Measurements from ENCODE around the gene SRMS. TPM values are rescaled to one million over a fixed set of nuclear protein-coding genes. Genes with fewer than 3 reads are reported as not detected.

SRMS gene
- total and polyA plus RNA-seq, 5 donors = not detected

- Histone ChIP-seq H3K4me3 (ENCODE audit: low read length) (no peak overlapping the region), H3K27me3 (ENCODE audit: control insufficient read depth, insufficient read depth) (no peaks in the 10 kb centered on the region), H3K9me3 (ENCODE audit: control insufficient read depth, low read length) (no peaks in the 10 kb centered on the region), H3K27ac (ENCODE audit: low read length) (no peak overlapping the region), H3K4me1 (ENCODE audit: control insufficient read depth, insufficient read depth, low read length) (peaks cover 5% of the 10 kb centered on the region)
- WGBS = 96% methylated on average over 11 of the region's 11 CpGs
- ATAC-seq (no peak), DNase-seq (peak; percentile 34 to 75 (median 70))
- intact Hi-C loops (cut with DNase I) = loop anchor here in 1 of 4 donors (5.0 kb wide), 1 partner anchor 81 kb away; no protein-coding TSS in a partner anchor
Measured at GRCh38 chr20:63522981-63523611, 24.5 kb downstream of the SRMS start.

DNA sequence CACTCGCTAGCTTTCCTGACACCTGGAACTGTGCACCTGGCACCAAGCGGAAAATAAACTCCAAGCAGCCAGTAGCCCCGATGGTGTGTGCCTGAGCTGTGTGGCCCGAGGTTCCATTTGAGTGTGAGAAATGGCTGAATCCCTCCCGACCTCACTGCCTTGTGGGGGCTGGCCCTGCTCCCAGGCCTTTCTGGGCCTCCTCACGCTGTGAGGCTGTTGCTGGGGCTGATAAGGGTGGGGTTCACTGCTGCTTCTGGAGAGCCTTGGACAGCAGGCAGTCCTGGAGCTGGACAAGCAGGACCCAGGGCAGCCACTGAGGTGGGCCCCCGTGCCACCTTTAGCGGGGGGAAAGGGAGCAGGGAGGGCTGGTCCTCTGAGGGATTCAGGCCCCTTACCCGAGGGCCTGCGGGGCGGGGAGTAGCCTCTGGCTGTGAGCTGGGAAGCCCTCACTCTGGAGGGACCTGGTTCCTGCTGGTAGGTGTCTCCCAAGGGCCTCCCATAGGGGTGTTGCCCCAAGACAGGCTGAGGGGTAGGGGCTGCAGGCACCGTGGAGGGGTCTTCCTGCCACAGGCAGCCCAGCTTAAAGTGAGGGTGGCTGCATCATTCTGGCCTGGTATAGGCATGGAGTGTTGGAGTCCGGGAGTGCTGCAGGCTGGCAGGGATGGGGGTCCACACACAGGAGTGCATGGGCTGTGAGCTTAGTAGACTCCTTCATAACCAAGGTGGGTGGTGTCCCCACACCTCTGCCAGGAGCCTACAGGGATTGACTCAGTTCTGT lies 25.3 kb downstream of the SRMS start:
- intact Hi-C loops (cut with DNase I) = loop anchor here in 1 of 4 donors (5.0 kb wide), 1 partner anchor 80 kb away; no protein-coding TSS in a partner anchor
- 54% methylated on average over 13 of the region's 13 CpGs for WGBS
- no peaks in the 10 kb centered on the region for H3K9me3 ChIP-seq (ENCODE audit: control insufficient read depth, low read length)
- no peak overlapping the region for H3K27ac ChIP-seq (ENCODE audit: low read length)
- ATAC-seq (no peak), DNase-seq (peak in 2 of 3 donors; percentile 56 to 63)
- H3K27me3 ChIP-seq (ENCODE audit: control insufficient read depth, insufficient read depth) = no peaks in the 10 kb centered on the region
- no peak overlapping the region for H3K4me3 ChIP-seq (ENCODE audit: low read length)
- H3K4me1 ChIP-seq (ENCODE audit: control insufficient read depth, insufficient read depth, low read length) = peaks cover 5% of the 10 kb centered on the region

DNA sequence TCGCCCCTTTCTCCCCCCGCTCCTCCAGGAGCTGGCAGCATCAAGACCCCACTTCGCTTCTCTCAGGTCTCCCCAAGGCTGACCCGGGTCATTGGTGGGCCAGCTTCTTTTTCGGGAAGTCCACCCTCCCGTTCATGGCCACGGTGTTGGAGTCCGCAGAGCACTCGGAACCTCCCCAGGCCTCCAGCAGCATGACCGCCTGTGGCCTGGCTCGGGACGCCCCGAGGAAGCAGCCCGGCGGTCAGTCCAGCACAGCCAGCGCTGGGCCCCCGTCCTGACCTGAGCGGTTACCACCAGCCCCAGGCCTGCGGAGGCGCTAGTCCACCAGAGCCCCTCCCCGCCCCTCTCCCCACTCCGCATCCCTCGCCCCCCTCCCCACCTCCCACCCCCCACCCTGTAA lies 25.9 kb downstream of the SRMS start:
- ATAC-seq (no peak), DNase-seq (peak in 2 of 3 donors; percentile 48 to 71)
- 18% methylated on average over 23 of the region's 23 CpGs for WGBS
- Histone ChIP-seq H3K27me3 (ENCODE audit: control insufficient read depth, insufficient read depth) (no peaks in the 10 kb centered on the region), H3K4me1 (ENCODE audit: control insufficient read depth, insufficient read depth, low read length) (peaks cover 5% of the 10 kb centered on the region), H3K9me3 (ENCODE audit: control insufficient read depth, low read length) (no peaks in the 10 kb centered on the region), H3K27ac (ENCODE audit: low read length) (no peak overlapping the region), H3K4me3 (ENCODE audit: low read length) (peak overlapping the region; percentile 80)
- intact Hi-C loops (cut with DNase I) = loop anchor here in 1 of 4 donors (5.0 kb wide), 1 partner anchor 79 kb away; no protein-coding TSS in a partner anchor

- H3K4me1 ChIP-seq (ENCODE audit: control insufficient read depth, insufficient read depth, low read length) = peaks cover 5% of the 10 kb centered on the region
- no peaks in the 10 kb centered on the region for H3K27me3 ChIP-seq (ENCODE audit: control insufficient read depth, insufficient read depth)
- H3K27ac ChIP-seq (ENCODE audit: low read length) = peak overlapping the region; percentile 1
- under 1% methylated on average over 66 of the region's 68 CpGs for WGBS
- H3K9me3 ChIP-seq (ENCODE audit: control insufficient read depth, low read length) = no peaks in the 10 kb centered on the region
- ATAC-seq = peak; percentile 57 to 67
- DNase-seq = peak; percentile 82 to 92 (median 89)
- H3K4me3 ChIP-seq (ENCODE audit: low read length) = peak overlapping the region; percentile 80
- intact Hi-C loops (cut with DNase I) = loop anchor here in 1 of 4 donors (5.0 kb wide), 1 partner anchor 79 kb away; no protein-coding TSS in a partner anchor
Measured at GRCh38 chr20:63520934-63521601, 26.5 kb downstream of the SRMS start.

DNA sequence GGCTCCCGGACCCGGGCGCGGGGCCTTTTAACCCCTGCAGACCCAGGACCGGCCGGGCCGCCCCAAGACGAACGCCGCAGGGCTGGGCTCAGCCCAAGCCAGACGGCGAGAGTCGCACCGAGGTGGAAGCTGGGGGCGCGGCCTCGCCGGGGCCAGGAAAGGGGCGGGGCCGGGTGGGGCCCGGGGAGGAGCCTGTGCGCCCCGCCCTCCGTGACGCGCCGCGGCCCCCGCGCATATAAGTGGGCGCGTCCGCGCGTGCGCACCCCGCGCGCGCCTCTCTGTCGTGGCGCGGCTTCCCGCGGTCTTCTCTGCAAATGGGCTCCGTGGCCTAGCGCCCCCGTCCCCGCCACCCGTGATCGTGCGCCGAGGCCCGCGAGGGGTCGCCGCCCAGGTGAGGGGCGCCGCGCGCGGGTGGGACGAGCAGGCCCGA lies 27.0 kb downstream of the SRMS start, which contains the start of gene PPDPF:
Gene PPDPF (plus strand): TSS at position 262 of the 430 bp plus-strand sequence. CDS start 544 bp downstream, outside the sequence.
- peak within 1 kb of the TSS; percentile 80 for H3K4me3 ChIP-seq (ENCODE audit: low read length)
- intact Hi-C loops (cut with DNase I) = loop anchor here in 1 of 4 donors (5.0 kb wide), 1 partner anchor 78 kb away; no protein-coding TSS in a partner anchor
- DNase-seq = peak; percentile 83 to 96 (median 94)
- peak; percentile 89 to 90 for ATAC-seq
- WGBS = under 1% methylated on average over 64 of the region's 64 CpGs
- no peaks in the 10 kb centered on the region for H3K9me3 ChIP-seq (ENCODE audit: control insufficient read depth, low read length)
- H3K27me3 ChIP-seq (ENCODE audit: control insufficient read depth, insufficient read depth) = no peaks in the 10 kb centered on the region
- peaks cover 5% of the 10 kb centered on the region for H3K4me1 ChIP-seq (ENCODE audit: control insufficient read depth, insufficient read depth, low read length)
- peak within 1 kb of the TSS; percentile 73 for H3K27ac ChIP-seq (ENCODE audit: low read length)

DNA sequence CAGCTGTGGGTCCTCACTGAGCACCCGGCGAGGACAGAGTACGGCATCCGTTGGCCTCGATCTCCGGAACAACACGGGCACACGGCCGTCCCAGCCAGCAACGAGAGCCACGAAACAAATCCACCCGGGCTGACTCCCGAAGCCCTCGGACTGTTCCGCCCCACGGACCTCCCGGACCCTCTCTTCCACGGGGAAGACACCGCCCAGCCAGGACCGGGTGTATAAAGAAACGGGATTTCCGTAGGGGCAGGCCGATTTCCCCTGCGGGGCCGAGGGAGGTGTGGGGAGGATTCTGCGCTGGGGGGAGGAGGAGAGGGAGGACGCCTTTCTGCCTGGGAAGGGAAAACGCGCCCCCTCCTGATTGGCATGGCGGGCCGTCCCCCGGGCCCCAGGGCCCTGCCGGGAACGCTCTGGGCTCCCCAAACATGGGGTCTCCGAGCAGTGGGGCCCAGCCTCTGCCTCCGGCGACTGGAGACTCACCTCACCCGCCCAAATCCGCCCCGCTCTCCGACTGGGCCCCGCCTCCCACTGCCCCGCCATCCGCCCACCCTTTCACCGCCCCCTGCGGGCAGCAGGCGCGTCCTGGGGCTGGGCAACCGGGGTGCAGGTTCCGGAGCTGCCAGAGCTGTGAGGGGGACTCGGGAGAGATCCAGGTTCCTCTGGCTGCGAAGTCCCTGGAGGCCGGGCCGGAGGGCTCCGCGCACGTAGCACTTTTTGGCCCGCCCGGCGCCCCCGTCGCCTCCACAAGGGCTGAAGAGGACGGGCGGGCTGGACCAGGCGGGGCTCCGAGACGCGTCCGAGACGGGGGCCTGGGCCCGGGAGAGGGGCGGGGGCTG lies 27.7 kb downstream of the SRMS start:
- Histone ChIP-seq H3K27me3 (ENCODE audit: control insufficient read depth, insufficient read depth) (no peaks in the 10 kb centered on the region), H3K9me3 (ENCODE audit: control insufficient read depth, low read length) (no peaks in the 10 kb centered on the region), H3K4me1 (ENCODE audit: control insufficient read depth, insufficient read depth, low read length) (peaks cover 5% of the 10 kb centered on the region), H3K4me3 (ENCODE audit: low read length) (peak overlapping the region; percentile 80), H3K27ac (ENCODE audit: low read length) (peak overlapping the region; percentile 73)
- DNase-seq = peak; percentile 71 to 89 (median 89)
- 1% methylated on average over 72 of the region's 72 CpGs for WGBS
- intact Hi-C loops (cut with DNase I) = loop anchor here in 1 of 4 donors (5.0 kb wide), 1 partner anchor 78 kb away; no protein-coding TSS in a partner anchor
- ATAC-seq = peak; percentile 61 to 71

DNA sequence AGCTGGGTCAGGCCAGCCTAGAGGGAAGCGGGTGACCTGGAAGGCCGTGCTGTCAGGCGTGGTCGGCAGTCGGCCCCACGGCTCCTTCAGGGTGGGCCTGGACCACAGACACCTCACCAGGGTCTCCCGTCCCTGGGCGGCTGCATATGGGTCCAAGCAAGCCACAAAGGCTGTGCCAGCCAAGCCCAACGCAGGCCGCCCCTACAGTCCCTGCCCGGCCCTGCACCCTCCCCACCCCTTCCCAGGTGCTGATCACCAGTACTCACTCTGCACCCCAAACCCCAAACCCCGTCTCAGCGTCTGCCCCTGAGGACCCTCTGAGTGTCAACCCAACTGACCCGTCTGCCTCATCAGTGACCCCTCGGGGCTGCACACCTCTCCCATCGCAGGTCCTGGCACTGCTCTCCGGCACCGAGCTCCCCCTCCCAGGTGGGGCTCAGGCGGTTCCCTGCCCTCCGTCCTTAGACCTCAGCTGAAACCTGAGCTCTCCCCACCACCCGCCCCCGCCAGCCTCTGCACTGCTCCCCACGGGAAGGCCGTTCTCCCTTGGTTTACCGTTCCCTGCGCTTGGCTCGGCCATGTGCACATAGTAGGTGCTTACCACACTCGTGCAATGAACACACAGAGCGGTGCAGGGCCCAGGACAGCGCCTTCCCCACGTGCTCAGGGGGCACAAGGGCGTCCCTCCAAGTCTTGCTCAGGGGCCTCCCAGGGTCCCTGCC lies 28.4 kb downstream of the SRMS start:
- intact Hi-C loops (cut with DNase I) = no loop called here
- H3K27ac ChIP-seq (ENCODE audit: low read length) = no peak overlapping the region
- WGBS = 77% methylated on average over 32 of the region's 32 CpGs
- ATAC-seq = no peak
- no peaks in the 10 kb centered on the region for H3K9me3 ChIP-seq (ENCODE audit: control insufficient read depth, low read length)
- peak overlapping the region; percentile 80 for H3K4me3 ChIP-seq (ENCODE audit: low read length)
- peaks cover 5% of the 10 kb centered on the region for H3K4me1 ChIP-seq (ENCODE audit: control insufficient read depth, insufficient read depth, low read length)
- peak in 2 of 3 donors; percentile 56 to 65 for DNase-seq
- no peaks in the 10 kb centered on the region for H3K27me3 ChIP-seq (ENCODE audit: control insufficient read depth, insufficient read depth)

DNA sequence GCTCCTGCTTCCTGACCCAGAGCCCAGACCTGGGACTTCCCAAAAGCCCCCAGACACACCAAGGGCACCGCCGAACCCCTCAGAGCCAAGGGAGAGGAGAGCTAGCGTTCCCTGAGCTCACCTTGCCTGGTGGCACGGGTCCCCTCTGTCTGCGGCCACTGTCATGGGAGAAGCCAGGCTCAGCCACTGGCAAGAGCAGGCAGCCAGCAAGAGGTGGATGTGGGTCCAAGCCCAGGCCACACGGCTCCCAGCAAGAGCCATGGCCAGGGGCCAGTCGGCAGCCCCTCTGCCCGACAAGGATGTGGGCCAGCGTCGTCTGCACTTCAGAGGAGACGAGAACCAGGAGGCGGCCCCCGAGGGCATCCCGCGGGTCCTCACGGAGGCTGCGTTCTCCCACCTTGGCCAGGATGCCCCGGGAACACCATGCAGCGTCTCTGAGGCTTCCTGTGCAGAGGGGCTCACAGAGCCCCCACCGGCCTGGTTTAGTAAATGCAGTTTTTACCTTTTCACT lies 29.1 kb downstream of the SRMS start:
- Histone ChIP-seq H3K27ac (ENCODE audit: low read length) (no peak overlapping the region), H3K27me3 (ENCODE audit: control insufficient read depth, insufficient read depth) (no peaks in the 10 kb centered on the region), H3K4me1 (ENCODE audit: control insufficient read depth, insufficient read depth, low read length) (peaks cover 5% of the 10 kb centered on the region), H3K9me3 (ENCODE audit: control insufficient read depth, low read length) (no peaks in the 10 kb centered on the region), H3K4me3 (ENCODE audit: low read length) (no peak overlapping the region)
- ATAC-seq (no peak), DNase-seq (peak in 2 of 3 donors; percentile 51 to 61)
- 86% methylated on average over 20 of the region's 20 CpGs for WGBS
- intact Hi-C loops (cut with DNase I) = no loop called here

DNA sequence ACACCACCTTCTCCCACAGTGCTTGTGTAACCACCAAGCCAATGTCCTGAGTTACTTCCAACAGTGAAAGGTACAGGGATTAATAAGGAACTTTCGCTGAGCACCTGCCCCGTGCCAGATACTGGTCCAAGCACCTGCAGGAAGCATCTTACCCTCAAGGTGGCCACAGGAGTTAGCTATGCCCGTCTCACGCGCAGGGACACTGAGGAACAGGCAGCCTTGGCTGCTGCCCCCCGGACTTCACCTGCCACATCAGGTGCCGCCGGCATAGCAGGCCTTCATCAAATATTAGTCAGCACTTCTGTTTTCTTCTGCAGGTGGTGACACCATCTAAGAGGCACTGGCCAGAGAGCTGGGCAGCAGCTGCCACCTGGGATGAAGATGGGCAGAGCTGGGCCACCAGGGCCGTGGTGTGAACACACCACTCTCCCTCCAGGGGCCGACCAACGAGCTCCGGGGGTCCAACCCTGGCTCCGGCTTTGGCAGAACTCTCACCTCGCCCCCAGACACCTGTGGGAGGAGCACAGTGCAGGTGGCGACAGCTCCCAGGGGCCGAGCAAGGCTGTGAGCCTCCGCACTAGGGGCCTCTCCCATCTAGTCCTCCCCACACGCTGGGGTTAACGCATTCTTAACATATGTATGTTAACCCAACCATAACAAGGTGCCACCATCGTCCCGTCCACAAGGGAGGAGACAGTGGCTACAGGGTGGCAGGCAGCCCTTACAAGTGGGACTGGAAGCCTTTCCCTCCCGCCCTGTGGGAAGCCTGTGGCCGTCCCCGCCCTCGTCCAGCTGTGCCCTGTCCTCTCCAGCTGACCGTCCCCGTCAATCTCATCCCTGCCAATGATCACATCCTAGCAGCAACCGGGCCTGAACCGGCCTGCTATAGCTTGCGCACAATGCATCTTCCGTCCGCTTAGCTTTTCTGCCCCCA lies 29.9 kb downstream of the SRMS start:
- no peak for ATAC-seq
- Histone ChIP-seq H3K27me3 (ENCODE audit: control insufficient read depth, insufficient read depth) (no peaks in the 10 kb centered on the region), H3K4me1 (ENCODE audit: control insufficient read depth, insufficient read depth, low read length) (peaks cover 5% of the 10 kb centered on the region), H3K4me3 (ENCODE audit: low read length) (no peak overlapping the region), H3K9me3 (ENCODE audit: control insufficient read depth, low read length) (no peaks in the 10 kb centered on the region), H3K27ac (ENCODE audit: low read length) (no peak overlapping the region)
- intact Hi-C loops (cut with DNase I) = no loop called here
- 94% methylated on average over 32 of the region's 32 CpGs for WGBS
- DNase-seq = peak in 2 of 3 donors; percentile 50 to 55
